ENCODE measurements around the gene TMEM178B.
"Not testable (repeated sequence)": the region's sequence is repeated elsewhere in the genome, so short reads cannot be mapped to it uniquely, and the experiment has no call there.

Gene TMEM178B

GRCh38 chr7:141175728-141176127 is 101.9 kb downstream of the TMEM178B start:
- not testable (repeated sequence) for H3K4me3 Mint-ChIP-seq; H3K4me1 Mint-ChIP-seq (ENCODE audit: low read depth); H3K36me3 Mint-ChIP-seq; H3K9me3 Mint-ChIP-seq (ENCODE audit: low read depth); H3K27ac Mint-ChIP-seq
- peaks cover 14% of the 10 kb centered on the region for H3K27me3 Mint-ChIP-seq

GRCh38 chr7:141177120-141177519 is 103.3 kb downstream of the TMEM178B start:
- not testable (repeated sequence) for H3K27ac Mint-ChIP-seq; H3K4me1 Mint-ChIP-seq (ENCODE audit: low read depth)
- H3K27me3 Mint-ChIP-seq: peaks cover 17% of the 10 kb centered on the region

GRCh38 chr7:141178486-141179135 is 104.7 kb downstream of the TMEM178B start:
- Mint-ChIP-seq H3K4me3 (no peak overlapping the region), H3K36me3 (peaks cover 2% of the 10 kb centered on the region), H3K4me1 (ENCODE audit: low read depth) (no peaks in the 10 kb centered on the region), H3K27me3 (peaks cover 17% of the 10 kb centered on the region), H3K27ac (no peak overlapping the region), H3K9me3 (ENCODE audit: low read depth) (peaks cover under 1% of the 10 kb centered on the region)

More at GRCh38 chr7:141177120-141177519, 103.3 kb downstream of the TMEM178B start:
- not testable (repeated sequence) for H3K36me3 Mint-ChIP-seq; H3K9me3 Mint-ChIP-seq (ENCODE audit: low read depth)
- H3K4me3 Mint-ChIP-seq: peak overlapping the region; percentile 11

- H3K9me3 Mint-ChIP-seq (ENCODE audit: low read depth): no peaks in the 10 kb centered on the region
- H3K4me1 Mint-ChIP-seq (ENCODE audit: low read depth): no peaks in the 10 kb centered on the region
- H3K36me3 Mint-ChIP-seq: peaks cover 2% of the 10 kb centered on the region
- no peak overlapping the region for H3K27ac Mint-ChIP-seq
- H3K4me3 Mint-ChIP-seq: no peak overlapping the region
- peaks cover 8% of the 10 kb centered on the region for H3K27me3 Mint-ChIP-seq
Measured at GRCh38 chr7:141181812-141182211, 107.9 kb downstream of the TMEM178B start.

GRCh38 chr7:141184532-141185190 is 110.8 kb downstream of the TMEM178B start:
- H3K36me3 Mint-ChIP-seq: no peaks in the 10 kb centered on the region
- H3K27me3 Mint-ChIP-seq: peaks cover 8% of the 10 kb centered on the region
- no peaks in the 10 kb centered on the region for H3K9me3 Mint-ChIP-seq (ENCODE audit: low read depth)
- no peak overlapping the region for H3K4me3 Mint-ChIP-seq
- H3K27ac Mint-ChIP-seq: no peak overlapping the region
- no peaks in the 10 kb centered on the region for H3K4me1 Mint-ChIP-seq (ENCODE audit: low read depth)

- H3K9me3 Mint-ChIP-seq (ENCODE audit: low read depth): no peaks in the 10 kb centered on the region
- no peak overlapping the region for H3K4me3 Mint-ChIP-seq
Measured at GRCh38 chr7:141185369-141185967, 111.6 kb downstream of the TMEM178B start.

GRCh38 chr7:141189231-141189630 is 115.4 kb downstream of the TMEM178B start:
- H3K4me1 Mint-ChIP-seq (ENCODE audit: low read depth): no peaks in the 10 kb centered on the region
- H3K9me3 Mint-ChIP-seq (ENCODE audit: low read depth): no peaks in the 10 kb centered on the region
- no peak overlapping the region for H3K27ac Mint-ChIP-seq
- H3K4me3 Mint-ChIP-seq: no peak overlapping the region
- H3K36me3 Mint-ChIP-seq: no peaks in the 10 kb centered on the region
- H3K27me3 Mint-ChIP-seq: peaks cover 3% of the 10 kb centered on the region

More at GRCh38 chr7:141185369-141185967, 111.6 kb downstream of the TMEM178B start:
- H3K27me3 Mint-ChIP-seq: peaks cover 6% of the 10 kb centered on the region
- H3K4me1 Mint-ChIP-seq (ENCODE audit: low read depth): no peaks in the 10 kb centered on the region
- H3K36me3 Mint-ChIP-seq: no peaks in the 10 kb centered on the region
- no peak overlapping the region for H3K27ac Mint-ChIP-seq

GRCh38 chr7:141190495-141190894 is 116.6 kb downstream of the TMEM178B start:
- Mint-ChIP-seq H3K27me3 (peaks cover 3% of the 10 kb centered on the region), H3K27ac (no peak overlapping the region), H3K36me3 (no peaks in the 10 kb centered on the region), H3K9me3 (ENCODE audit: low read depth) (no peaks in the 10 kb centered on the region), H3K4me1 (ENCODE audit: low read depth) (no peaks in the 10 kb centered on the region), H3K4me3 (no peak overlapping the region)

GRCh38 chr7:141191277-141191676 is 117.4 kb downstream of the TMEM178B start:
- no peaks in the 10 kb centered on the region for H3K36me3 Mint-ChIP-seq
- H3K27ac Mint-ChIP-seq: no peak overlapping the region
- H3K4me3 Mint-ChIP-seq: no peak overlapping the region
- no peaks in the 10 kb centered on the region for H3K9me3 Mint-ChIP-seq (ENCODE audit: low read depth)
- no peaks in the 10 kb centered on the region for H3K4me1 Mint-ChIP-seq (ENCODE audit: low read depth)
- H3K27me3 Mint-ChIP-seq: peaks cover 3% of the 10 kb centered on the region

- Mint-ChIP-seq H3K9me3 (ENCODE audit: low read depth) (no peaks in the 10 kb centered on the region), H3K27me3 (peaks cover 5% of the 10 kb centered on the region), H3K4me1 (ENCODE audit: low read depth) (no peaks in the 10 kb centered on the region), H3K4me3 (no peak overlapping the region), H3K27ac (no peak overlapping the region), H3K36me3 (no peaks in the 10 kb centered on the region)
Measured at GRCh38 chr7:141193066-141193465, 119.2 kb downstream of the TMEM178B start.

- not testable (repeated sequence) for H3K27ac Mint-ChIP-seq
Measured at GRCh38 chr7:141195722-141196121, 121.9 kb downstream of the TMEM178B start.

GRCh38 chr7:141198194-141198958 is 124.5 kb downstream of the TMEM178B start:
- Mint-ChIP-seq H3K9me3 (ENCODE audit: low read depth) (no peaks in the 10 kb centered on the region), H3K27ac (no peak overlapping the region), H3K4me3 (no peak overlapping the region), H3K27me3 (peaks cover 10% of the 10 kb centered on the region), H3K4me1 (ENCODE audit: low read depth) (no peaks in the 10 kb centered on the region), H3K36me3 (no peaks in the 10 kb centered on the region)

More at GRCh38 chr7:141195722-141196121, 121.9 kb downstream of the TMEM178B start:
- H3K4me3 Mint-ChIP-seq; H3K9me3 Mint-ChIP-seq (ENCODE audit: low read depth); H3K27me3 Mint-ChIP-seq; H3K4me1 Mint-ChIP-seq (ENCODE audit: low read depth); H3K36me3 Mint-ChIP-seq: not testable (repeated sequence)

- Mint-ChIP-seq H3K27me3 (peaks cover 10% of the 10 kb centered on the region), H3K27ac (no peak overlapping the region), H3K4me1 (ENCODE audit: low read depth) (no peaks in the 10 kb centered on the region), H3K4me3 (no peak overlapping the region), H3K36me3 (no peaks in the 10 kb centered on the region), H3K9me3 (ENCODE audit: low read depth) (no peaks in the 10 kb centered on the region)
Measured at GRCh38 chr7:141200191-141201108, 126.6 kb downstream of the TMEM178B start.
